Ovary (tissue), 3 donors: ENCODE measurements around the gene LYRM7.

Experiments used
- POLR2A ChIP-seq: fragments of 450-650 bp; IDR thresholded peaks from one replicate; pipeline ENCODE4 v1.6.1; 2017; ENCODE audit warnings: antibody characterized with exemption, mild to moderate bottlenecking, moderate library complexity
- TF ChIP-seq, protein P1 (sequence below), 3 donors: fragments of 450-650 bp in 2 of 3; fragments of 200-600 bp in 1 of 3; IDR thresholded peaks; one replicate each; pipeline versions ENCODE4 v1.5.1 to v1.8.0; 2016 to 2022; ENCODE audit warnings: antibody characterized with exemption in 3 of 3, mild to moderate bottlenecking in 1 of 3
- donor health status: DM: no; HTN: no; CAD: no.

DNA sequence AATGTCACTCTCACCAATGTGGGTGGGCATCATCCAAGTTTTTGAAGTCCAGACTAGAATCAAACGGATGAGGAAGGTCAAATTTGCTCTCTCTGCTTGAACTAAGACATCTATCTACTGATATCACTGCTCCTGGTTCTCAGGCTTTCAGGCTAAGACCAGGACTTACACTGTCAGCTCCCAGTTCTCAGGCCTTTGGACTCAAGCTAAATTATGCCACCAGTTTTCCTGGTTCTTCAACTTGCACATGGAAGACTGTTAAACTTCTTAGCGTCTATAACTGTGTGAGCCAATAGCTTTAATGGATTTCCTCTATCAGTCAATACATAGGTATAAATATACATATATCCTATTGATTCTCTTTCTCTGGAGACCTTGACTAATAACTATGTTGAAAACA lies 35.3 kb downstream of the LYRM7 start:
- TF ChIP-seq, protein P1, sequence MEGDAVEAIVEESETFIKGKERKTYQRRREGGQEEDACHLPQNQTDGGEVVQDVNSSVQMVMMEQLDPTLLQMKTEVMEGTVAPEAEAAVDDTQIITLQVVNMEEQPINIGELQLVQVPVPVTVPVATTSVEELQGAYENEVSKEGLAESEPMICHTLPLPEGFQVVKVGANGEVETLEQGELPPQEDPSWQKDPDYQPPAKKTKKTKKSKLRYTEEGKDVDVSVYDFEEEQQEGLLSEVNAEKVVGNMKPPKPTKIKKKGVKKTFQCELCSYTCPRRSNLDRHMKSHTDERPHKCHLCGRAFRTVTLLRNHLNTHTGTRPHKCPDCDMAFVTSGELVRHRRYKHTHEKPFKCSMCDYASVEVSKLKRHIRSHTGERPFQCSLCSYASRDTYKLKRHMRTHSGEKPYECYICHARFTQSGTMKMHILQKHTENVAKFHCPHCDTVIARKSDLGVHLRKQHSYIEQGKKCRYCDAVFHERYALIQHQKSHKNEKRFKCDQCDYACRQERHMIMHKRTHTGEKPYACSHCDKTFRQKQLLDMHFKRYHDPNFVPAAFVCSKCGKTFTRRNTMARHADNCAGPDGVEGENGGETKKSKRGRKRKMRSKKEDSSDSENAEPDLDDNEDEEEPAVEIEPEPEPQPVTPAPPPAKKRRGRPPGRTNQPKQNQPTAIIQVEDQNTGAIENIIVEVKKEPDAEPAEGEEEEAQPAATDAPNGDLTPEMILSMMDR (IDR thresholded peaks at IDR 0.05) = no peak
- TF ChIP-seq POLR2A = no peak
